ENCODE results near the gene AOPEP.

AOPEP gene

DNA sequence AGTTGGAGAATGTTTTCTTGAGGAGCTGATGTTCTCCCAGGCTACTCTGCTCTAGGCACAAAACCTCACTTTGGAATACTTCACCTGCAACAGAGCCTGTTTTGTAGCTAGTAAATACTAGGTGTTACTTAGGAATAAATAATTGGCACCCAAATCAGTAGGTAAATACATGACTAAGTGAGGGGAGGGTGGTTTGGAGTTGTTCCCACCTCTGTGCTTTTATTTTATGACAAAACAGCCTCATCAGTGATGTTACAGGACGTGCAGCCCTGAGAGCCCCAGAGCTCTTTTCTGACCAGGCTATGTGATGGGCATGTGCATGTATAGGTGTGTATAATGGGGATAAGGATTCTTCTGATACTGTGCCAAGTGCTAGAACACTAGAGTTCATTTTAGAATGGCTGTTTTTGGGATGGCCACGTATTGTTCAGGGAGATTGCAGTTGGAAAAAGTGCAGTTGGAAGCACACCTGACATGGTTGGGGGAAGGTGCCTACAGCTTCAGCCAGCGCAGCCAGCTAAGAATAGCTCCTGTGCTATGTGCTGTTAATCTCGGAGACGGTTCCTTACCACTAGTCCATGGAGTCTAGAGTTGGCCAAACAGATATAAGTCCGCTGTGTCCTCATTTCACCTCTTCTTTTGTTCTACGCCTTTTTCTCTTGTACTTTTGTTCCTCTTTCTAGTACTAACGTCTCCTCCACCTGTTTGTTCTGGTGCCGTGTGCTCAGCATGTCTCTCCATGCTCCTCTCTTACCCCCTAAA lies 306.3 kb downstream of the AOPEP start:
- no peak for DNase-seq (ENCODE audit: low read depth)

- no peak for DNase-seq (ENCODE audit: low read depth)
Observed at GRCh38 chr9:95035846-95036245, 309.3 kb downstream of the AOPEP start.

DNA sequence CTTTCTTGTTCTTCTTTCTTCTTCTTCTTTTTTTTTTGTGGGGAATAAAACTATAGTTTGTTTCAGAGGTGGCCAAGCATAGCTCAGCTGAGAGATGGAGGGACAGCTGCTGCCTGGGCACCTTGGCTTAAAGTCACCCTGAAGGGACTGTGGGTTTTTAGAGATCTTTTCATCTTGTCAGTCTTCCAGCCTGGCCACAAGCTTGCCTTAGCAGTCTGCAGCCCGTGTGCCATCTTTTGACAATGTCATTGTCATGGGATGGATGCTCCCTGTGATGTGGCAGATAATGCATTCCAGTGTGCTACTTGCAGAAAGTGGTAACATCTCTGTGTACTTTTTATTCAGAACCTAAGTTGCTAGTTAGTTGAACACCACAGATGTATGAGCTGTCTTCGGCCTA lies 310.2 kb downstream of the AOPEP start:
- no peak for DNase-seq (ENCODE audit: low read depth)

DNA sequence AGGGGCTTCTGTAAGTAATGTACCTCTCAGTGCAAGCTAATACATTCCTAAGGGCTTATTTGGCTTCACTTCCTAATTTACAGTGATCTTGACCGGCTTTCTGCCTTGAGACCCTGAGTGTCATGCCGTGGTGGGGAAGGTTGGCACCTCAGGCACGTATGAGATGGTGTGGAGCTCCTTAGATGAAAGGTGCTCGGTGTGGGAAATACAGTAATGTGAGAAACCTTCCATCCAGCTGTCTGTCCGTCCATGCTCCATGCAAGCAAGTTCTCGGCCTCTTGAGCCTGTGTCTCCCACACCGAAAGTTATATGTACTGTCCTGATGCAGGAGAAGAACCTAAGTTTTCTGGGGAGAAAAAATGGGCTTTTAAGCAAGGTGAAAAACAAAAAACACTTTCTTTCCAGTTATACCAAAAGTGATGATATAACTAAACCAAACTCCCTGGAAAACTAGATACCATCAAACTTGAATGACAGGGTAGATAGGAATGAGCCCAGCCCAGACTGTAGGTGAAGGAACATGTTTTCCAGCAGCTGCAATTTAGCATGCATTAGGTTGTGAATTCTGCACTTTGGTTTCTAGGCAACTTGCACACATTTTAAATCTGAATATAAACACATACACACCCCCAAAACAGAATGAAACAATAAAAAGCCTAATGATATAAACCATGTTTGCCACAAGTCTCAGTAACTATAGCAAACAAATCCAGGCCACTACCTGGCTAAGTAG lies 311.5 kb downstream of the AOPEP start:
- no peak for DNase-seq (ENCODE audit: low read depth)

GRCh38 chr9:95038666-95039065 lies 312.2 kb downstream of the AOPEP start:
- no peak for DNase-seq (ENCODE audit: low read depth)

DNA sequence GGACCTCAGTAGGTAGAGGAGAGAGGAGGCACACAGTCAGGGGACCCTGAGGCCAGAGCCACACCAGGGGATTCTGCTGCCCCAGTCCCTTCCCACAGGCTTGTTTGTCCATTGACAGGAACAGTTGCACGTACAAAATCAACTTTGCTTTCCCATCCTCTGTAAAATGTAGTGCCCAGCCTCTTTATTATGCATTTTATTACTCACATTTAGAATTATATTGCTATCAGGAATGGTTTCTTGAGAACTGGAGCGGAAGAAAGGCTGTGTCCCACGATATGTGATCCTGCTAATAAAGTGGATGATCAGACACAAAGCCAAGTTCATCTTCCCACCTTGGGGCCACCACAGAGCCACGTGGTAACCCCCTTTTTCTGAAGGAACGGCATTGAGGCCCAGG lies 313.6 kb downstream of the AOPEP start:
- no peak for DNase-seq (ENCODE audit: low read depth)

- no peak for DNase-seq (ENCODE audit: low read depth)
Observed at GRCh38 chr9:95043826-95044225, 317.3 kb downstream of the AOPEP start.

- DNase-seq (ENCODE audit: low read depth), result no peak
Observed at GRCh38 chr9:95044731-95045508, 318.4 kb downstream of the AOPEP start.

- no peak for DNase-seq (ENCODE audit: low read depth)
Observed at GRCh38 chr9:95045751-95046150, 319.3 kb downstream of the AOPEP start.

- no peak for DNase-seq (ENCODE audit: low read depth)
Observed at GRCh38 chr9:95047452-95048224, 321.1 kb downstream of the AOPEP start.

DNA sequence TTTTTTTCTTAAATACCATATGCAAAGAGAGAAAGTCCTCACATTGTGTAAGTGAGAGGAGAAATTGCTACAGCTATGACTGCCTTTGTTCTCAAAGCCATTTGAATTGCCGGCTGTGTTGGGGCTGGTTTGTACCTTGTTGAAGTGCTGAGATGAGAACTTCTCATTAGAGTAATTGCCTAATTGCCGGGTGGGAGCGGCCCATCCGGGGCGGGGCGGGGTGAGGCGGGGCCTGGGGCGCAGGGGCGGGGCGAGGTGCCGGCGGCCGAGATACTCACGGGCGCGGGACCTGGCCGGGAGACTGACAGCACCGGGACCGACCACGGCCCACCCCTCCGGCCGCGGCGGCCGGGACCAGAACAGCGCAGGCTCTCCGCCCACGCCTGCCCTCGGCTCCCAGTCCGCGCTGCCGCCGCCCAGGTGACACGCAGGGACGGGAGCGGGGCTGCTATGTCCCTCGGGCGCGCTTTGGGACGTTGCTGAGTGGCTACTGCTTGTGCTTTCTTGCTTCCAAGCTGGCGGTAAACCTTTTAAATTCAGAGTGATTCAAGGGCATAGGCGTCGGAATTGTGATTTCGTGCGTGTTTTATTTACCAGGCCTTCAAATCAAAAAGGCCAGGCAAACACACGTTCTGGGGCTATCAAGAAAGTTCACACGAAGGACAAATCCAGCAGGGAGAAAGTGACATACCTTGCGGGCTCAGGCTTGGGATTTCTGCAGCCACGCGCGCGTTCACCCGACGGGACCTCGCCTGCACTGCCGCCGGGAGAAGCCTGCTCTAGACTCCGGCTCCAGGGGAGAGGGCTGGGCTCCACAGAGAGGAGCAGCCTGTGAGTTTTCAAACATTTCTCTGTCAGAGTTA lies 322.0 kb downstream of the AOPEP start:
- no peak for DNase-seq (ENCODE audit: low read depth)

DNA sequence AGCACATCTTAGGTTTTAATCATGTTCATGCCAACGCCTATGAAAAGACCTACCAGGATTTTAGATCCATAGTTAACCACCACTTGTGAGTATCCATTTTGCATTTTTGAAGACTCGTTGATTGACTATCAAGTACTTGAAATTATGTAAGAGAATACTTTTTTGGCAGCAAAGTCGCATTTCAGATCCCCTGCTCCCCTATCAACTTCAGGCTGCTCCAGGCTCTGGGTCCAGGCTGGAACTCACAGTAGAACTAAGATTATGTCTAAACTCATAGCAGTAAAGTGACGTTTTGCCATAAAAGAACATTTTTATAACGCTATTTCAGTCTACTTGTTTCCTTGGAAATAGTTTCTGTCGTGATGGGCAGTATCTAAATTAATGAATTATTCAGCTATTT lies 323.3 kb downstream of the AOPEP start:
- no peak for DNase-seq (ENCODE audit: low read depth)

- no peak for DNase-seq (ENCODE audit: low read depth)
Observed at GRCh38 chr9:95053611-95054570, 327.4 kb downstream of the AOPEP start.

- no peak for DNase-seq (ENCODE audit: low read depth)
Observed at GRCh38 chr9:95055334-95055850, 328.9 kb downstream of the AOPEP start.

GRCh38 chr9:95055851-95056551 lies 329.5 kb downstream of the AOPEP start:
- DNase-seq (ENCODE audit: low read depth), result no peak

- DNase-seq (ENCODE audit: low read depth), result no peak
Observed at GRCh38 chr9:95057101-95057500, 330.6 kb downstream of the AOPEP start.

- DNase-seq (ENCODE audit: low read depth), result no peak
Observed at GRCh38 chr9:95058121-95058785, 331.8 kb downstream of the AOPEP start.

DNA sequence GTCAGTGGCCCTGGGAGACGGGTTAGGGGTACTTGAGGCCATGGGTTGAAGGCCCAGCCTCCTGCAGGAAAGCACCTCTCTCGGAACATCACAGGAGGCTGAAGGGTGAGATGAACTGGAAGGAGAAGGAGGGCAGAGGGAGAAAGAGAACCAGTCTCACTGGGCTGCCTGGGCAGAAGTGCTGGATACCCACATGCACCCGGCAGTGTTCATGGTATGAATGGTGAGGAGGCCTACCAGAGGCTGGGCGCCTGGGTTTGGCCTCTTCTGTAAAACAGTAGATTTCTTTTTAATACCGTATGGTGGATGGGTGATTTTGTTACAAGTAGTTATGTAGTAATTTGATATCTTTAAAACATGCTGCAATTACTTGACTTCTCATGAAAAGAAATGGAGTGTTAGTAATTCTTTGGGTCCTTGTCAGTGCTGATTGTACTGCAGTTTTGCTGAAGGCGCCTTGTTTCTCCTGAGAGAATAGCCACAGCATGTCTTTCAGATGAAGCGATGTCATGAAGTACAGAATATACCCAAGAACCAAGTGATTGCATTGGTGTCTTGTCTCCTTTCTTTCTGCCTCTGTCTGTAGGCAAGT lies 332.4 kb downstream of the AOPEP start:
- no peak for DNase-seq (ENCODE audit: low read depth)
